Measurements from ENCODE around the gene PTN.

DNA sequence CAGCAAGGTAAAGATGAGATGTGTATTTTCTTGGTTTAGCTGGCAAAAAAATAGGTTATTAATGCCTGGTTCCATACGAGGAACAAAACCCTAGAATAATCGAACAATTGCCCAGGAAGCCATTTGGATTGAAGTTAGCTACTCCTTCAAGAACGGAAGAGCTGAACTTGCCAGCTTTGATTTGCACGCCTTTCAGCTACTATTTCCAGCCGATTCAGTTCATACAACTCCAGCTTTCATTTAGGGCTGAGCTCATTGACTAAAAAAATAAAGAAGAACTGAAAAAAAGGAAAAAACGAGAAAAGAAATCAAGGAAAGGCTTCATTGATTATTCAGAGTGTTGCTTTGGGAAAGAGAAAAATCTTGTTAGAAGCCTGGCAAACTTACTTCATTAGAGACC is 60.4 kb downstream of the PTN start:
- TF ChIP-seq, protein P1, sequence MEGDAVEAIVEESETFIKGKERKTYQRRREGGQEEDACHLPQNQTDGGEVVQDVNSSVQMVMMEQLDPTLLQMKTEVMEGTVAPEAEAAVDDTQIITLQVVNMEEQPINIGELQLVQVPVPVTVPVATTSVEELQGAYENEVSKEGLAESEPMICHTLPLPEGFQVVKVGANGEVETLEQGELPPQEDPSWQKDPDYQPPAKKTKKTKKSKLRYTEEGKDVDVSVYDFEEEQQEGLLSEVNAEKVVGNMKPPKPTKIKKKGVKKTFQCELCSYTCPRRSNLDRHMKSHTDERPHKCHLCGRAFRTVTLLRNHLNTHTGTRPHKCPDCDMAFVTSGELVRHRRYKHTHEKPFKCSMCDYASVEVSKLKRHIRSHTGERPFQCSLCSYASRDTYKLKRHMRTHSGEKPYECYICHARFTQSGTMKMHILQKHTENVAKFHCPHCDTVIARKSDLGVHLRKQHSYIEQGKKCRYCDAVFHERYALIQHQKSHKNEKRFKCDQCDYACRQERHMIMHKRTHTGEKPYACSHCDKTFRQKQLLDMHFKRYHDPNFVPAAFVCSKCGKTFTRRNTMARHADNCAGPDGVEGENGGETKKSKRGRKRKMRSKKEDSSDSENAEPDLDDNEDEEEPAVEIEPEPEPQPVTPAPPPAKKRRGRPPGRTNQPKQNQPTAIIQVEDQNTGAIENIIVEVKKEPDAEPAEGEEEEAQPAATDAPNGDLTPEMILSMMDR (IDR thresholded peaks at IDR 0.05), result no peak
- no peak for TF ChIP-seq POLR2A (IDR thresholded peaks at IDR 0.05)

Measured in adrenal gland (tissue), 5 donors.